GM12878 (cell line): ENCODE measurements around the gene TRIM28. TPM values are rescaled to one million over a fixed set of nuclear protein-coding genes. Genes with fewer than 3 reads are reported as not detected.

Experiments
- ATAC-seq: fragments of 200-7000 bp; cut with Tn5 transposase; 3 replicates; pipeline ENCODE4 v1.9.1; 2020; ENCODE audit warnings: mild to moderate bottlenecking, moderate library complexity
- BruUV-seq: library from RNA; stranded (reverse); fragments of 400-500 nt; replicated peaks from 2 replicates; lab custom pipeline; 2021; lab: Mats Ljungman, UMichigan
- CTCF ChIA-PET: fragments of 300-600 bp; sonication (Branson Sonifier 250); formaldehyde crosslinking; extraction: SDS; loops from one replicate; lab custom pipeline; 2021; ENCODE audit warnings: inconsistent platforms; lab: Yijun Ruan, JAX
- POLR2A ChIA-PET: fragments of 350-600 bp; formaldehyde crosslinking; extraction: SDS; loops from one replicate; lab custom pipeline; 2021; ENCODE audit warnings: inconsistent platforms; lab: Charles Lee
- RAD21 ChIA-PET: fragments of 300-600 bp; sonication (Branson Sonifier 250); formaldehyde crosslinking; loops from one replicate; lab custom pipeline; 2023; ENCODE audit warnings: antibody characterized with exemption; ENCODE audit not compliant: unreplicated experiment; lab: Charles Lee
- SMC1A ChIA-PET: fragments of 300-600 bp; sonication (Branson Sonifier 250); formaldehyde crosslinking; loops from one replicate; lab custom pipeline; 2023; ENCODE audit not compliant: unreplicated experiment, uncharacterized antibody; lab: Charles Lee
- DNase-seq: peaks from one replicate; pipeline ENCODE4 v3.0.0-alpha.2; 2011; ENCODE audit warnings: low read depth, low spot score
- FAIRE-seq: peaks from 3 replicates; lab custom pipeline; 2011; peaks lifted over from hg19 to GRCh38; lab: Jason Lieb, UNC
- H2AFZ ChIP-seq: 2 replicates; pipeline ENCODE4 v1.6.0; 2011; ENCODE audit warnings: low read depth, low read length, control low read depth; ENCODE audit not compliant: control insufficient read depth
- H3K27ac ChIP-seq: 2 replicates; pipeline ENCODE4 v1.5.1; 2011; ENCODE audit warnings: control low read depth; ENCODE audit not compliant: control insufficient read depth, insufficient read depth
- H3K27me3 ChIP-seq, 2 experiments: replicated peaks in 1 of 2; 2 replicates each; pipeline versions ENCODE4 v1.6.0 to v1.6.1; 2011; ENCODE audit warnings: low read length in 1 of 2; ENCODE audit not compliant: control insufficient read depth in 2 of 2, insufficient read depth in 2 of 2
- H3K36me3 ChIP-seq, 2 experiments: 2 replicates each; pipeline ENCODE4 v1.5.1; 2011; ENCODE audit warnings: low read length in 1 of 2; ENCODE audit not compliant: control insufficient read depth in 2 of 2, insufficient read depth in 2 of 2
- H3K4me1 ChIP-seq: 2 replicates; pipeline ENCODE4 v1.6.1; 2011; ENCODE audit warnings: mild to moderate bottlenecking, low read length, moderate library complexity, mixed read lengths; ENCODE audit not compliant: control insufficient read depth, insufficient read depth
- H3K4me2 ChIP-seq: 2 replicates; pipeline ENCODE4 v1.6.0; 2011; ENCODE audit warnings: control low read depth; ENCODE audit not compliant: control insufficient read depth, insufficient read depth
- H3K4me3 ChIP-seq: fragments of 200-600 bp; sonication (generic); 2 replicates; pipeline ENCODE4 v1.5.1; 2016
- H3K79me2 ChIP-seq: 2 replicates; pipeline ENCODE4 v1.6.0; 2011; ENCODE audit warnings: low read length; ENCODE audit not compliant: control insufficient read depth, insufficient read depth
- H3K9ac ChIP-seq: 2 replicates; pipeline ENCODE4 v1.8.0; 2011; ENCODE audit warnings: low read length, control low read depth, mixed read lengths; ENCODE audit not compliant: control insufficient read depth, insufficient read depth
- H3K9me3 ChIP-seq: replicated peaks from 3 replicates; pipeline ENCODE4 v1.5.1; 2011; ENCODE audit warnings: mild to moderate bottlenecking, low read length; ENCODE audit not compliant: control insufficient read depth, insufficient read depth
- H4K20me1 ChIP-seq: 2 replicates; pipeline ENCODE4 v1.6.0; 2011; ENCODE audit not compliant: control insufficient read depth, insufficient read depth
- JUNB ChIP-seq: IDR thresholded peaks from 2 replicates; pipeline ENCODE4 v1.6.1; 2016; ENCODE audit warnings: antibody characterized with exemption, mild to moderate bottlenecking
- KDM1A ChIP-seq: fragments of 200-600 bp; sonication (generic); IDR thresholded peaks from 2 replicates; pipeline ENCODE4 v1.6.1; 2016; ENCODE audit warnings: borderline replicate concordance
- POLR2A ChIP-seq: IDR thresholded peaks from 2 replicates; pipeline ENCODE4 v1.6.1; 2011; ENCODE audit warnings: low read depth, mild to moderate bottlenecking, low read length
- POLR2AphosphoS2 ChIP-seq: IDR thresholded peaks from 2 replicates; pipeline ENCODE4 v1.6.1; 2011; ENCODE audit warnings: low read depth, mild to moderate bottlenecking, low read length, improper control_type of control experiment, moderate library complexity
- RELB ChIP-seq: fragments of 450-650 bp; IDR thresholded peaks from 2 replicates; pipeline ENCODE4 v1.6.1; 2017; ENCODE audit warnings: low read depth, mild to moderate bottlenecking, moderate library complexity
- SKIL ChIP-seq: fragments of 450-650 bp; IDR thresholded peaks from 2 replicates; pipeline ENCODE4 v1.6.1; 2017; ENCODE audit warnings: mild to moderate bottlenecking, low read depth, inconsistent platforms; ENCODE audit not compliant: poor library complexity, severe bottlenecking
- SPI1 ChIP-seq: IDR thresholded peaks from 2 replicates; pipeline ENCODE4 v1.6.1; 2011; ENCODE audit warnings: low read depth, mild to moderate bottlenecking, low read length, moderate library complexity, borderline replicate concordance; ENCODE audit not compliant: insufficient read depth
- WGBS: methylation state at CpG from one replicate; pipeline ENCODE4 v1.1.6; 2016; ENCODE audit warnings: low lambda C conversion rate; ENCODE audit not compliant: insufficient replicate concordance, insufficient coverage; ENCODE audit errors: missing lambda C conversion rate; 5-methylcytosine and 5-hydroxymethylcytosine counted together
- in situ Hi-C: fragments of 300-500 bp; cut with MboI; formaldehyde crosslinking; loops from 9 replicates; pipeline ENCODE4 v1.14.3; 2018; ENCODE audit warnings: mixed read lengths
- intact Hi-C: fragments of 100-400 bp; cut with micrococcal nuclease; formaldehyde crosslinking; loops from one replicate; pipeline ENCODE4 v1.14.2; 2022; ENCODE audit not compliant: unreplicated experiment
- polyA plus RNA-seq, 11 experiments: library from polyadenylated mRNA; depleted of rRNA in 4 of 11; unstranded in 6 of 11; stranded (reverse) in 5 of 11; fragments of >200 nt; fragmentation: Nextera tagmentation in 4 of 11; fragmentation: Illumina TruSeq in 1 of 11; extraction: Ambion mirVana in 4 of 11; extraction: Trizol in 1 of 11; gene quantifications; 1 replicate in 1 of 11; 2 replicates in 10 of 11; pipeline versions ENCODE4 v1.2.1 to v1.2.3, GENCODE V29; 2011 to 2016; ENCODE audit warnings: inconsistent platforms in 2 of 11, missing spikeins in 2 of 11, low read depth in 1 of 11
- total RNA-seq, 4 experiments: library from RNA; depleted of rRNA in 3 of 4; stranded (reverse); fragments of >200 nt in 3 of 4; fragmentation: Illumina TruSeq in 1 of 4; extraction: Trizol in 1 of 4; gene quantifications; 2 replicates each; pipeline versions ENCODE4 v1.2.1 to v1.2.3, GENCODE V29; 2013 to 2021

Gene TRIM28
- total and polyA plus RNA-seq, 10 of the 15 experiments (the other 5 are each of a cell fraction or from before 2014, with no cell fraction given): 5.0 to 650 (median 296) TPM

- Histone ChIP-seq H4K20me1 (no peaks in the 10 kb centered on the region), H3K27me3 (no peaks in the 10 kb centered on the region), H3K4me1 (peaks cover 23% of the 10 kb centered on the region), H2AFZ (no peak overlapping the region; the same call in 1 of the 2 replicates), H3K4me2 (peak overlapping the region; percentile 60), H3K4me3 (peak overlapping the region; percentile 89), H3K79me2 (peaks cover 39% of the 10 kb centered on the region), H3K27ac (peak overlapping the region; percentile 88), H3K36me3 (peaks cover 0 to 8% of the 10 kb centered on the region in 2 experiments; a peak in 3 of 4 replicates), H3K9me3 (no peaks in the 10 kb centered on the region), H3K9ac (peak overlapping the region; percentile 90)
- in situ Hi-C loops (no loop called here), intact Hi-C loops (loop anchor here (1.0 to 5.0 kb wide), 4 partner anchors 42 to 191 kb away; partner anchors contain the start of genes MZF1, ZNF446, ZNF837 and ZSCAN22)
- no peak for ATAC-seq
- 0 out of 2 replicates have a peak, but pooled peaks have one; percentile 3 for TF ChIP-seq POLR2A
- peak; percentile 44; the same call in 1 of the 2 replicates for TF ChIP-seq POLR2AphosphoS2
- no peak for TF ChIP-seq SKIL
- no peak for TF ChIP-seq JUNB
- TF ChIP-seq KDM1A: no peak
- peak; percentile 51; the same call in 1 of the 2 replicates for TF ChIP-seq SPI1
- no peak for TF ChIP-seq RELB
- FAIRE-seq: no peak
- DNase-seq: no peak
- RAD21 ChIA-PET: interaction anchor here (0.6 to 4.0 kb wide), 4 partner anchors 35 to 137 kb away, joined by 3 to 50 read pairs (median 14); no protein-coding TSS in a partner anchor
- WGBS: 3% methylated on average over 22 of the region's 22 CpGs
- POLR2A ChIA-PET: interaction anchor here (0.7 to 3.0 kb wide), 7 partner anchors 29 to 240 kb away, joined by 3 to 16 read pairs (median 5); partner anchors contain the start of genes CHMP2A and UBE2M
- no TSS peak for BruUV-seq
- SMC1A ChIA-PET: interaction anchor here (1.2 to 3.6 kb wide), 4 partner anchors 19 to 1019 kb away, joined by 3 to 43 read pairs (median 3); partner anchors contain the start of gene ZNF773
- CTCF ChIA-PET: interaction anchor here (0.9 to 4.2 kb wide), 13 partner anchors 14 to 780 kb away, joined by 3 to 67 read pairs (median 8); partner anchors contain the start of genes CHMP2A, ZNF274, ZNF497 and ZSCAN22
Observed at GRCh38 chr19:58518256-58519086, 25.4 kb upstream of the TRIM28 start.
